Fibroblast of villous mesenchyme (primary cell): ENCODE results near the gene PDZD11. TPM values are rescaled to one million over a fixed set of nuclear protein-coding genes. Genes with fewer than 3 reads are reported as not detected.

Experiments
- DNase-seq: peaks from one replicate; pipeline ENCODE4 v3.0.0-alpha.2; 2010; ENCODE audit warnings: low read depth
- H3K4me3 ChIP-seq: 2 replicates; pipeline ENCODE4 v1.5.1; 2011; ENCODE audit warnings: low read depth, mild to moderate bottlenecking, low read length
- total RNA-seq: library from RNA; depleted of rRNA; stranded (reverse); fragments of >200 nt; gene quantifications from 2 replicates; pipeline ENCODE4 v1.2.3, GENCODE V29; 2012
- TF ChIP-seq, protein P1 (sequence below): IDR thresholded peaks from 2 replicates; pipeline ENCODE4 v1.5.1; 2012; ENCODE audit warnings: low read depth, mild to moderate bottlenecking, low read length; ENCODE audit not compliant: insufficient read depth

The PDZD11 gene
- total RNA-seq, 1 donor: 54.0 TPM

DNA sequence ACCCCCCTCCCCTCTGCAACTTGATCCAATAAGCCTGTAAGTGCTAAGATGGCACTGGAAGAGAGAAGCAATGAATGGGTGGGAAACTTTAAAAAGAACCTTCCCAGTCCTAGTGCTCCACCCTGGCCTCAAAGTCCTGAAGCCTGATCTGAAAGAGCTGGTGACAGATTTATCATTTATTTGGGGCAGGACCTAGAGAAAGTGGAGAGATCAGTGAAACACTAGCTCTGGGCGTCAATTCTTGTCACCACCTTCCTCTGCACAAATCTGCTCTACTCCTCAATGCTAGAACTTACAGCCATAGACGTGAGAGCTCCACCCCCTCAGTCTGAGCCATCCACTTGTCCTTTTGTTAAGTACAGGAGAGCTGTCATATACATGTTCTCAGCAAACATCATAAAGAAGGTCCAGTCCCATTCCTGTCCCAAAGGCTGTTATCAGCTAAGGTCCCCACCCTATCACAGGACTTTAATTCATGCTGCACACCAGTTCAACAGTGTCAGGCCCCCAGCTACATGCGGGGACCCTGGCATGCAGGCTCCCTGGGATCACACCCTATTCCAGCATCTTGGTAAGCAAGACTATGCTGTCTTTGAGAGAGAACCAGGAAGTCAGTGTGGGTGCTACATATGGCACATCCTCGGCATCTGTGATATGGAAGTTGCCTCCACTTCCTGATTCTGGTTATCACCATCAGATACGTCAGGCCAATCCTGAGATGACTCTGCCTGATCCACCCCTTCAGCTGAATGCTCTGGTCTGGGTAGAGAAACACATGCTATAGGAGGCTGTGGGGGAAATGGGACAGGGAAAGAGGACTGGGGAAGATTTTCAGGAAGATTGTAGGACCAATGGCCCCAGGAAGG is 32.1 kb downstream of the PDZD11 start:
- TF ChIP-seq, protein P1, sequence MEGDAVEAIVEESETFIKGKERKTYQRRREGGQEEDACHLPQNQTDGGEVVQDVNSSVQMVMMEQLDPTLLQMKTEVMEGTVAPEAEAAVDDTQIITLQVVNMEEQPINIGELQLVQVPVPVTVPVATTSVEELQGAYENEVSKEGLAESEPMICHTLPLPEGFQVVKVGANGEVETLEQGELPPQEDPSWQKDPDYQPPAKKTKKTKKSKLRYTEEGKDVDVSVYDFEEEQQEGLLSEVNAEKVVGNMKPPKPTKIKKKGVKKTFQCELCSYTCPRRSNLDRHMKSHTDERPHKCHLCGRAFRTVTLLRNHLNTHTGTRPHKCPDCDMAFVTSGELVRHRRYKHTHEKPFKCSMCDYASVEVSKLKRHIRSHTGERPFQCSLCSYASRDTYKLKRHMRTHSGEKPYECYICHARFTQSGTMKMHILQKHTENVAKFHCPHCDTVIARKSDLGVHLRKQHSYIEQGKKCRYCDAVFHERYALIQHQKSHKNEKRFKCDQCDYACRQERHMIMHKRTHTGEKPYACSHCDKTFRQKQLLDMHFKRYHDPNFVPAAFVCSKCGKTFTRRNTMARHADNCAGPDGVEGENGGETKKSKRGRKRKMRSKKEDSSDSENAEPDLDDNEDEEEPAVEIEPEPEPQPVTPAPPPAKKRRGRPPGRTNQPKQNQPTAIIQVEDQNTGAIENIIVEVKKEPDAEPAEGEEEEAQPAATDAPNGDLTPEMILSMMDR: no peak

DNA sequence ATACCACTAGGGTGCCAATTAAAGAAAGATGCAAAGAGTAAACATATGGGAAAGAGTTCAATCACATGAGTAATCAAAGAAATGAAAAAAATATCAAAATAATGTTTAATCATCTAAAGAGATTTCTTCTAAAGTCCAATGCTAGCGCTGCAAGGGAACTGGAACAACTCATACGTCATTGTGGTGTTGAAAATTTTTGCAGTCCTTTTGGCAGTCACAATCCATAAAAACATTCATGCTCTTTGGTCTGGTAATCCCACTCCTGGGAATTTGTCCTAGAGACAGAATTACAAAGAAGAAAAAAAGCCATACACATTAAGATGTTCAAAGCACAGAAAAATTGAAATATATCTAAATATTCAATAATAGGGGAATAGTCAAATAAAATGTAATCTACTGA is 34.3 kb downstream of the PDZD11 start:
- TF ChIP-seq, protein P1: no peak
- DNase-seq: peak; percentile 28
- H3K4me3 ChIP-seq: no peak overlapping the region

More for the DNA sequence above, 32.1 kb downstream of the PDZD11 start:
- no peak overlapping the region for H3K4me3 ChIP-seq
- DNase-seq: no peak

DNA sequence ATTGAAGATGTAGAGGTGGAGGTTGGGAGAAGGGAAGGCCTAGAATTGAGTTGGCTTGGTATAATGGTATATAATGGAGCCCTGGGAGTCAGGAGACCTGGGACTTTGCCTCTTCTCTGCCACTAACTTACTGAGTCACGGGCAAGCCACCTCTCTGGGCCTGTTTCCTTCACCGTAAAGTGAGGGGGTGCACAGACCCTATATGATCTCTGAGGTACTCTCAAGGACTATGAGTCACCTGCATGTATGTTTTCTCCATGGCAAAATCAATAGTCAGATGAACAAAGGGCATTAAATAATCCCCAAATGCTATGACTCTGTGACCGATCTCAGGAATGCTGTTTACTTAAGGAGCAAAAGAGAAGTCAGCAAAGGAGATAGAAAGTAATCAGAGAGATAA is 34.8 kb downstream of the PDZD11 start:
- DNase-seq: no peak
- TF ChIP-seq, protein P1: no peak
- no peak overlapping the region for H3K4me3 ChIP-seq

DNA sequence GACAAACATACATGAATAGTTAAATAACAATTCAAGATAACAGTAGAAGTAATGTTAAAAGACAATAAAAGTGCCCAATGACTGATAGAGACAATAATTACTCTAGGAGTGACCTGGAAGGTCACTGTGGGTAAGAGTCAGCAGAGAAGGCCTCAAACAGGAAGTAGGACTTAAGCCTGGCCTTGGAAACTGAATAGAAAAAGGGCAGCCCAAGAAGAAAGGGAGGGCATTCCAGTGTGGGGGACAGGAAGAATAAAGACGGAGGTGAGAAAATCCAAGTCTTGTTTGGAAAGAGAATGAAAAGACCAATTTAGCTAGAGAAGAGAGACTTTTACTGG is 35.7 kb downstream of the PDZD11 start:
- DNase-seq: no peak
- no peak overlapping the region for H3K4me3 ChIP-seq
- TF ChIP-seq, protein P1: no peak

DNA sequence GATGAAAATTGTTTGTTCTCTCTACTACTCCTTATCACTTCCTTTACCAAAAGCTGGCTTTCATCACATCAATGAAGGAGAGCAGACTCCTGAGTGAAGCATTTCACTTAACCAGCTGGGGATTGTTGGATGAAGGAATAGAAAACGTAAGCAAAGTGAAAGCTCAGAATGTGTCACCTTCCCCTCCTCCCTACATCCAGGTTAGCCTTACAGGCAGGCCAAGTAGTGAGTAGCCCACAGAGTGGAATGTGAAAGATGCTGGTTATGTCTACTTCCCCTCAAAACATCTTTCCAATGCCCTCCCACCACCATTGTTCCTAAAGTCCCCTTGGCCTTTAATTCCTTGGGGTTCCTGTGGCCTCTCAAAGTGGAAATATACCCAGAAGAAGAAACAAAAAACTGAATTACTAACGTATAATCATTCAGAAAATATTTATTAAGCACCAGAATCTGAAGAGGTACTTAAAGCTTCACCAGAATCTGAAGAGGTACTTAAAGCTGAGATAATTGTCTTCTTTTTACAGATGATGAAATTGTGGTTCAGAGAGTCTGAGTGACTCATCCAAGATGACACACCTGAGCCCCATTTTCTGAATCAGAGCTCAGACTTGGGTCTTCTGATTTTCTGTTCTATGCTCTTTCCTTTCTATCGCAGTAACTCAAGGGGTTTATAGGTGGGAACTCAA is 36.2 kb downstream of the PDZD11 start:
- H3K4me3 ChIP-seq: no peak overlapping the region
- TF ChIP-seq, protein P1: no peak
- DNase-seq: no peak

DNA sequence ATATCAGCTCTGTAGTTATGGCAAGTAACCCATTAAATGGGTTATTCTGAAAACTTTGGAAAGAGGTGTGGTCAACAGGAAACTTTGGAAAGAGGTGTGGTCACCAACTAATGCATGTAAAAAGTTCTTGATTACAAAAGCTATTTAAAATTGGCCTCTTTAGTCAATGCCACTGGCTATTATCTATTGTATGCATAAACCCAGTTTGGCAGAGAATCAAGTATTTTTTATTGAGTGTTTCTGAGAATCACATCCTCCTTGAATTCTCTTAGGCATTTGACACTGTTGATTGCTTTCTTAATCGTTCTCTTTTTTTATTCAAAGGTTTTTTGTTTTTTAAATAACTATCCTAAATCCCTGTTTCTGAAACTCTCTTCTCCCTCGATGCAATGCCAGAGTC is 37.2 kb downstream of the PDZD11 start:
- TF ChIP-seq, protein P1: no peak
- no peak overlapping the region for H3K4me3 ChIP-seq
- no peak for DNase-seq
